HT-29 (cell line): ENCODE measurements around the gene IGF1R. TPM values are rescaled to one million over a fixed set of nuclear protein-coding genes. Genes with fewer than 3 reads are reported as not detected.
A peak's percentile ranks its signal among the peaks of the same experiment; 100 is the strongest.

Experiments
- DNase-seq: peaks from one replicate; pipeline ENCODE4 v3.0.0-alpha.2; 2015; ENCODE audit warnings: low spot score
- total RNA-seq: library from RNA; depleted of rRNA; stranded (reverse); fragments of >200 nt; shearing (Covaris generic); gene quantifications from 2 replicates; pipeline ENCODE4 v1.2.3, GENCODE V29; 2014

Gene IGF1R
- total RNA-seq, 1 experiment from 2014 or later, result 33.2 TPM

GRCh38 chr15:98725874-98726273 is 77.5 kb downstream of the IGF1R start:
- no peak for DNase-seq

- DNase-seq, result peak; percentile 98
Measured at GRCh38 chr15:98727115-98728040, 79.0 kb downstream of the IGF1R start.

- peak; percentile 55 for DNase-seq
Measured at GRCh38 chr15:98728082-98728810, 79.9 kb downstream of the IGF1R start.

- no peak for DNase-seq
Measured at GRCh38 chr15:98728811-98729160, 80.4 kb downstream of the IGF1R start.

GRCh38 chr15:98729446-98730042 is 81.2 kb downstream of the IGF1R start:
- DNase-seq, result no peak

GRCh38 chr15:98730860-98731711 is 82.7 kb downstream of the IGF1R start:
- no peak for DNase-seq

GRCh38 chr15:98731712-98732450 is 83.5 kb downstream of the IGF1R start:
- no peak for DNase-seq

GRCh38 chr15:98733098-98733497 is 84.8 kb downstream of the IGF1R start:
- DNase-seq, result no peak

- DNase-seq, result no peak
Measured at GRCh38 chr15:98734466-98735199, 86.3 kb downstream of the IGF1R start.

- no peak for DNase-seq
Measured at GRCh38 chr15:98735304-98735703, 87.0 kb downstream of the IGF1R start.

- no peak for DNase-seq
Measured at GRCh38 chr15:98735895-98736617, 87.7 kb downstream of the IGF1R start.

GRCh38 chr15:98737159-98737558 is 88.8 kb downstream of the IGF1R start:
- DNase-seq, result no peak

GRCh38 chr15:98737721-98738120 is 89.4 kb downstream of the IGF1R start:
- DNase-seq, result no peak

GRCh38 chr15:98738689-98739401 is 90.5 kb downstream of the IGF1R start:
- no peak for DNase-seq

- DNase-seq, result no peak
Measured at GRCh38 chr15:98740295-98740694, 92.0 kb downstream of the IGF1R start.

- DNase-seq, result no peak
Measured at GRCh38 chr15:98740963-98741362, 92.6 kb downstream of the IGF1R start.

GRCh38 chr15:98743177-98743576 is 94.8 kb downstream of the IGF1R start:
- DNase-seq, result no peak

GRCh38 chr15:98744506-98744905 is 96.2 kb downstream of the IGF1R start:
- no peak for DNase-seq

GRCh38 chr15:98745179-98745578 is 96.8 kb downstream of the IGF1R start:
- DNase-seq, result peak; percentile 82
